K562 (cell line): ENCODE data around the gene ADGRL3.

Experiments
- ARHGAP35 ChIP-seq: fragments of 450-650 bp; IDR thresholded peaks from 2 replicates; pipeline ENCODE4 v1.6.1; 2018; ENCODE audit not compliant: partially characterized antibody
- CBFB ChIP-seq: sonication (generic); formaldehyde crosslinking; IDR thresholded peaks from 2 replicates; pipeline ENCODE4 v1.4.0; 2020; ENCODE audit warnings: mild to moderate bottlenecking, missing genetic modification reagents
- CHCHD3 ChIP-seq: fragments of 250-450 bp; sonication (Bioruptor Pico); IDR thresholded peaks from 2 replicates; pipeline ENCODE4 v2.1.2; 2022; ENCODE audit warnings: mild to moderate bottlenecking
- FOXA3 ChIP-seq, 2 experiments: fragments of 450-650 bp in 1 of 2; sonication (generic) in 1 of 2; formaldehyde crosslinking; IDR thresholded peaks in 1 of 2; conservative IDR thresholded peaks in 1 of 2; 2 replicates each; pipeline versions ENCODE4 v1.4.0 to v1.8.0; 2020 to 2022; ENCODE audit warnings: mild to moderate bottlenecking in 2 of 2, missing genetic modification reagents in 1 of 2
- FOXJ3 ChIP-seq: sonication (generic); formaldehyde crosslinking; IDR thresholded peaks from 2 replicates; pipeline ENCODE4 v1.4.0; 2020; ENCODE audit warnings: mild to moderate bottlenecking, missing genetic modification reagents
- HEY1 ChIP-seq: fragments of 250-450 bp; sonication (Bioruptor Pico); IDR thresholded peaks from 2 replicates; pipeline ENCODE4 v1.5.0; 2020; ENCODE audit warnings: mild to moderate bottlenecking, moderate library complexity, borderline replicate concordance
- HMG20B ChIP-seq: fragments of 250-450 bp; sonication (Bioruptor Pico); IDR thresholded peaks from 2 replicates; pipeline ENCODE4 v1.5.0; 2021; ENCODE audit warnings: mild to moderate bottlenecking
- MAFG ChIP-seq: fragments of 450-650 bp; conservative IDR thresholded peaks from 2 replicates; pipeline ENCODE4 v1.6.1; 2016; ENCODE audit warnings: missing genetic modification characterization, missing compliant biosample characterization
- POLR2AphosphoS5 ChIP-seq: IDR thresholded peaks from 2 replicates; pipeline ENCODE4 v1.6.1; 2011; ENCODE audit warnings: mild to moderate bottlenecking, low read depth, low read length, moderate library complexity; ENCODE audit not compliant: control insufficient read depth, insufficient read depth
- RCOR1 ChIP-seq, 2 experiments: IDR thresholded peaks; 2 replicates each; pipeline ENCODE4 v1.6.1; 2012; ENCODE audit warnings: low read depth in 2 of 2, low read length in 2 of 2, borderline replicate concordance in 1 of 2, improper control_type of control experiment in 1 of 2
- TF ChIP-seq, protein P1 (sequence below), 2 experiments: fragments of 450-650 bp; IDR thresholded peaks; 2 replicates each; pipeline ENCODE4 v1.6.1; 2018; ENCODE audit warnings: mild to moderate bottlenecking in 2 of 2, low read depth in 1 of 2; ENCODE audit not compliant: partially characterized antibody in 2 of 2
- TF ChIP-seq, protein P2 (sequence below): fragments of 250-450 bp; sonication (Bioruptor Pico); IDR thresholded peaks from 2 replicates; pipeline ENCODE4 v1.8.0; 2022; ENCODE audit warnings: moderate library complexity, mild to moderate bottlenecking, inconsistent platforms
- TF ChIP-seq, protein P3 (sequence below): sonication (generic); formaldehyde crosslinking; IDR thresholded peaks from 2 replicates; pipeline ENCODE4 v1.9.0; 2022; ENCODE audit warnings: mild to moderate bottlenecking, missing genetic modification reagents
- TF ChIP-seq, protein P4 (sequence below): sonication (generic); formaldehyde crosslinking; IDR thresholded peaks from 2 replicates; pipeline ENCODE4 v1.8.1; 2023; ENCODE audit warnings: mild to moderate bottlenecking, missing genetic modification reagents

DNA sequence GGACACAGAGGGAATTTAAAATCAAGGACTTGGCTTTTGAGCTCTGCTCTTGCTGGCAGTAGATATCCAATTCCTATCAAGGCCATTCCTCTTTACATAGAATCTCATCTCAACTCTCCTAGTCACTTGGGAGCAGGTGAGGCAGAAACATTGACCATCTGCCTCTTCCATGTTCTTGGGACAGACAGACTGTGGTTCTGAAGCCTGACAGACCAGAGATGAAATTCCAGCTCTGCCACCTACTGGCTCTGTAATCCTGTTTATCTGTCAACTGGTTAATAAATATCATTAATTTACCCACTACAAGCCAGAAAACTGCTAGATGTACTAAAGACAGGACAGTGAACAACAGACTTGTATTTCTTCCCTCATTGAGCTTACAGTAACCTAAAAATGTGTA lies 300.8 kb downstream of the ADGRL3 start:
- TF ChIP-seq HEY1 (CRISPR knock-in tag) (no peak), RCOR1 (IDR thresholded peaks at IDR 0.05; ENCODE audit: borderline replicate concordance in 1 of 2, low read depth in 2 of 2, low read length in 2 of 2) (no peak), ARHGAP35 (no peak), HMG20B (CRISPR knock-in tag) (no peak), MAFG (tag) (no peak), CHCHD3 (CRISPR knock-in tag) (no peak), FOXA3 (CRISPR knock-in tag; conservative IDR thresholded peaks at IDR 0.05 in 1 of 2, IDR thresholded peaks at IDR 0.05 in 1 of 2) (no peak), FOXJ3 (CRISPR knock-in tag) (no peak), CBFB (CRISPR knock-in tag) (no peak), POLR2AphosphoS5 (no peak)
- TF ChIP-seq, protein P1, sequence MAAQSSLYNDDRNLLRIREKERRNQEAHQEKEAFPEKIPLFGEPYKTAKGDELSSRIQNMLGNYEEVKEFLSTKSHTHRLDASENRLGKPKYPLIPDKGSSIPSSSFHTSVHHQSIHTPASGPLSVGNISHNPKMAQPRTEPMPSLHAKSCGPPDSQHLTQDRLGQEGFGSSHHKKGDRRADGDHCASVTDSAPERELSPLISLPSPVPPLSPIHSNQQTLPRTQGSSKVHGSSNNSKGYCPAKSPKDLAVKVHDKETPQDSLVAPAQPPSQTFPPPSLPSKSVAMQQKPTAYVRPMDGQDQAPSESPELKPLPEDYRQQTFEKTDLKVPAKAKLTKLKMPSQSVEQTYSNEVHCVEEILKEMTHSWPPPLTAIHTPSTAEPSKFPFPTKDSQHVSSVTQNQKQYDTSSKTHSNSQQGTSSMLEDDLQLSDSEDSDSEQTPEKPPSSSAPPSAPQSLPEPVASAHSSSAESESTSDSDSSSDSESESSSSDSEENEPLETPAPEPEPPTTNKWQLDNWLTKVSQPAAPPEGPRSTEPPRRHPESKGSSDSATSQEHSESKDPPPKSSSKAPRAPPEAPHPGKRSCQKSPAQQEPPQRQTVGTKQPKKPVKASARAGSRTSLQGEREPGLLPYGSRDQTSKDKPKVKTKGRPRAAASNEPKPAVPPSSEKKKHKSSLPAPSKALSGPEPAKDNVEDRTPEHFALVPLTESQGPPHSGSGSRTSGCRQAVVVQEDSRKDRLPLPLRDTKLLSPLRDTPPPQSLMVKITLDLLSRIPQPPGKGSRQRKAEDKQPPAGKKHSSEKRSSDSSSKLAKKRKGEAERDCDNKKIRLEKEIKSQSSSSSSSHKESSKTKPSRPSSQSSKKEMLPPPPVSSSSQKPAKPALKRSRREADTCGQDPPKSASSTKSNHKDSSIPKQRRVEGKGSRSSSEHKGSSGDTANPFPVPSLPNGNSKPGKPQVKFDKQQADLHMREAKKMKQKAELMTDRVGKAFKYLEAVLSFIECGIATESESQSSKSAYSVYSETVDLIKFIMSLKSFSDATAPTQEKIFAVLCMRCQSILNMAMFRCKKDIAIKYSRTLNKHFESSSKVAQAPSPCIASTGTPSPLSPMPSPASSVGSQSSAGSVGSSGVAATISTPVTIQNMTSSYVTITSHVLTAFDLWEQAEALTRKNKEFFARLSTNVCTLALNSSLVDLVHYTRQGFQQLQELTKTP (IDR thresholded peaks at IDR 0.05; ENCODE audit: low read depth in 1 of 2, partially characterized antibody in 2 of 2) = no peak
- TF ChIP-seq, protein P2, sequence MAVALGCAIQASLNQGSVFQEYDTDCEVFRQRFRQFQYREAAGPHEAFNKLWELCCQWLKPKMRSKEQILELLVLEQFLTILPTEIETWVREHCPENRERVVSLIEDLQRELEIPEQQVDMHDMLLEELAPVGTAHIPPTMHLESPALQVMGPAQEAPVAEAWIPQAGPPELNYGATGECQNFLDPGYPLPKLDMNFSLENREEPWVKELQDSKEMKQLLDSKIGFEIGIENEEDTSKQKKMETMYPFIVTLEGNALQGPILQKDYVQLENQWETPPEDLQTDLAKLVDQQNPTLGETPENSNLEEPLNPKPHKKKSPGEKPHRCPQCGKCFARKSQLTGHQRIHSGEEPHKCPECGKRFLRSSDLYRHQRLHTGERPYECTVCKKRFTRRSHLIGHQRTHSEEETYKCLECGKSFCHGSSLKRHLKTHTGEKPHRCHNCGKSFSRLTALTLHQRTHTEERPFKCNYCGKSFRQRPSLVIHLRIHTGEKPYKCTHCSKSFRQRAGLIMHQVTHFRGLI (CRISPR knock-in tag) = no peak
- TF ChIP-seq, protein P3, sequence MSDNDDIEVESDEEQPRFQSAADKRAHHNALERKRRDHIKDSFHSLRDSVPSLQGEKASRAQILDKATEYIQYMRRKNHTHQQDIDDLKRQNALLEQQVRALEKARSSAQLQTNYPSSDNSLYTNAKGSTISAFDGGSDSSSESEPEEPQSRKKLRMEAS = no peak
- TF ChIP-seq, protein P4, sequence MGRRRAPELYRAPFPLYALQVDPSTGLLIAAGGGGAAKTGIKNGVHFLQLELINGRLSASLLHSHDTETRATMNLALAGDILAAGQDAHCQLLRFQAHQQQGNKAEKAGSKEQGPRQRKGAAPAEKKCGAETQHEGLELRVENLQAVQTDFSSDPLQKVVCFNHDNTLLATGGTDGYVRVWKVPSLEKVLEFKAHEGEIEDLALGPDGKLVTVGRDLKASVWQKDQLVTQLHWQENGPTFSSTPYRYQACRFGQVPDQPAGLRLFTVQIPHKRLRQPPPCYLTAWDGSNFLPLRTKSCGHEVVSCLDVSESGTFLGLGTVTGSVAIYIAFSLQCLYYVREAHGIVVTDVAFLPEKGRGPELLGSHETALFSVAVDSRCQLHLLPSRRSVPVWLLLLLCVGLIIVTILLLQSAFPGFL = no peak
